Nephron (organoid): Measurements from ENCODE around the gene FNDC5.

Experiments
- H3K27ac Mint-ChIP-seq, 3 experiments: 2 replicates each; pipeline ENCODE4 v1.8.0; 2020; ENCODE audit warnings: mixed read lengths in 3 of 3, mild to moderate bottlenecking in 2 of 3, moderate library complexity in 1 of 3
- H3K27me3 Mint-ChIP-seq: 2 replicates; pipeline ENCODE4 v1.8.0; 2021; ENCODE audit warnings: low read depth, mild to moderate bottlenecking, moderate library complexity, mixed read lengths
- H3K36me3 Mint-ChIP-seq: 2 replicates; pipeline ENCODE4 v1.8.0; 2020; ENCODE audit warnings: low read depth, mixed read lengths
- H3K4me1 Mint-ChIP-seq: 2 replicates; pipeline ENCODE4 v1.8.0; 2020; ENCODE audit warnings: mixed read lengths
- H3K4me3 Mint-ChIP-seq, 3 experiments: 2 replicates each; pipeline ENCODE4 v1.8.0; 2020; ENCODE audit warnings: mild to moderate bottlenecking in 3 of 3, mixed read lengths in 3 of 3, moderate library complexity in 2 of 3
- H3K9me3 Mint-ChIP-seq: 2 replicates; pipeline ENCODE4 v1.8.0; 2020; ENCODE audit warnings: mixed read lengths
- TF ChIP-seq, protein P1 (sequence below), 3 experiments: fragments of 200-600 bp; sonication (generic); IDR thresholded peaks; one replicate each; pipeline ENCODE4 v1.5.0; 2021; ENCODE audit warnings: antibody characterized with exemption in 3 of 3; ENCODE audit not compliant: unreplicated experiment in 3 of 3

FNDC5 gene

DNA sequence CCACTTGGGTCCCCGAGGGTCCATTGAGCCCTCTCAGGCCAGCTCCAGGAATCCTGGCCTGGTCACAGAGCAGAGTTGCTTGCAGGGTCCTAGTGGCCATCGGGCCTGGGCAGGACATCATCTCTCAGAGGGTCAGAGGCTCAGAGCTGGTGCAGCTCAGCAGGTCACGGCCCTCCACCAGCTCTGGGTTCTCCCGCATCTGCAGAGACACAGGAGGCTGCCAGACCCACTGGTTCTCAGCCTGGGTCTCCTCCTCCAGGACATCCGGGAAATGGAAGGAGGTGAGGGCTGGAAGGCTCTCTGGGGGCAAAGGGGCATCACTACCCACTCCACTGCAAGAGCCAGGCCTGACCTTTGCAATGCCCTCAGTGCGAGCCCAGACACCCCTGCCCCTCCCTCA is 24.0 kb upstream of the FNDC5 start:
- peaks cover 14% of the 10 kb centered on the region for H3K4me1 Mint-ChIP-seq
- no peaks in the 10 kb centered on the region for H3K9me3 Mint-ChIP-seq
- peak overlapping the region in 1 of 3 experiments; percentile 82 for H3K27ac Mint-ChIP-seq
- no peak overlapping the region for H3K4me3 Mint-ChIP-seq
- TF ChIP-seq, protein P1, sequence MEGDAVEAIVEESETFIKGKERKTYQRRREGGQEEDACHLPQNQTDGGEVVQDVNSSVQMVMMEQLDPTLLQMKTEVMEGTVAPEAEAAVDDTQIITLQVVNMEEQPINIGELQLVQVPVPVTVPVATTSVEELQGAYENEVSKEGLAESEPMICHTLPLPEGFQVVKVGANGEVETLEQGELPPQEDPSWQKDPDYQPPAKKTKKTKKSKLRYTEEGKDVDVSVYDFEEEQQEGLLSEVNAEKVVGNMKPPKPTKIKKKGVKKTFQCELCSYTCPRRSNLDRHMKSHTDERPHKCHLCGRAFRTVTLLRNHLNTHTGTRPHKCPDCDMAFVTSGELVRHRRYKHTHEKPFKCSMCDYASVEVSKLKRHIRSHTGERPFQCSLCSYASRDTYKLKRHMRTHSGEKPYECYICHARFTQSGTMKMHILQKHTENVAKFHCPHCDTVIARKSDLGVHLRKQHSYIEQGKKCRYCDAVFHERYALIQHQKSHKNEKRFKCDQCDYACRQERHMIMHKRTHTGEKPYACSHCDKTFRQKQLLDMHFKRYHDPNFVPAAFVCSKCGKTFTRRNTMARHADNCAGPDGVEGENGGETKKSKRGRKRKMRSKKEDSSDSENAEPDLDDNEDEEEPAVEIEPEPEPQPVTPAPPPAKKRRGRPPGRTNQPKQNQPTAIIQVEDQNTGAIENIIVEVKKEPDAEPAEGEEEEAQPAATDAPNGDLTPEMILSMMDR (IDR thresholded peaks at IDR 0.05; ENCODE audit: unreplicated experiment in 3 of 3), result no peak
- H3K27me3 Mint-ChIP-seq, result peaks cover 61% of the 10 kb centered on the region
- H3K36me3 Mint-ChIP-seq, result no peaks in the 10 kb centered on the region

DNA sequence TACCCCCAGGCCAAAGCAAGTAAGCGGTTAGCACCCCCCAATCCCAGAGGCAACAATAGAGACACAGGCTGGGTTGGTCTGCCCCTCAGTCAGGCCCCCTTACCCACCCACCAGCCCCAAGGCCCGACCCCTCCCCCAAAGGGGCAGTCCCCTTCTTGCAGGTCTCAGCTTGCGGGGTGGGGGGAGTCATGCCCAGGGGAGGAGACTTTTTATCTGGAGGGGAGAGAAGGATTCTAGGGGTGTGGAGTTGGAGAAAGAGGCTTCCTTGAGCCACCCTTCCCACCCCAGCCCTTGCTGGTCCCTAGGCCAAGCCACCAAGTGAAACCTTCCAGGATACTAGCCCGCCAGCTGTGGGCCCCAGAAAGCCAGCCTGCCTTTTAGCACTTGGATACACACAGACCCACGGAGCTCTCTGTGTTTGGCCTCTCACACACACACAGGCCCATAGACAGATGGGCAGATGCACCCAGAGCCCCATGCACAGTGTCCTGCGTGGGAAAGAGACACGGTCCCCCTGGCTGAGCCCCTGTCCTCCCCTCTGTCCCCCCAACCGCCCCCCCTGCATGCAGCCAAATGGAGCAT is 23.4 kb upstream of the FNDC5 start:
- Mint-ChIP-seq H3K27me3 (peaks cover 61% of the 10 kb centered on the region), H3K4me1 (peaks cover 14% of the 10 kb centered on the region), H3K36me3 (no peaks in the 10 kb centered on the region), H3K27ac (peak overlapping the region; percentile 82 to 93 (median 88)), H3K9me3 (no peaks in the 10 kb centered on the region), H3K4me3 (peak overlapping the region; percentile 83 to 85 (median 84))
- TF ChIP-seq, protein P1 (IDR thresholded peaks at IDR 0.05; ENCODE audit: unreplicated experiment in 3 of 3), result no peak

DNA sequence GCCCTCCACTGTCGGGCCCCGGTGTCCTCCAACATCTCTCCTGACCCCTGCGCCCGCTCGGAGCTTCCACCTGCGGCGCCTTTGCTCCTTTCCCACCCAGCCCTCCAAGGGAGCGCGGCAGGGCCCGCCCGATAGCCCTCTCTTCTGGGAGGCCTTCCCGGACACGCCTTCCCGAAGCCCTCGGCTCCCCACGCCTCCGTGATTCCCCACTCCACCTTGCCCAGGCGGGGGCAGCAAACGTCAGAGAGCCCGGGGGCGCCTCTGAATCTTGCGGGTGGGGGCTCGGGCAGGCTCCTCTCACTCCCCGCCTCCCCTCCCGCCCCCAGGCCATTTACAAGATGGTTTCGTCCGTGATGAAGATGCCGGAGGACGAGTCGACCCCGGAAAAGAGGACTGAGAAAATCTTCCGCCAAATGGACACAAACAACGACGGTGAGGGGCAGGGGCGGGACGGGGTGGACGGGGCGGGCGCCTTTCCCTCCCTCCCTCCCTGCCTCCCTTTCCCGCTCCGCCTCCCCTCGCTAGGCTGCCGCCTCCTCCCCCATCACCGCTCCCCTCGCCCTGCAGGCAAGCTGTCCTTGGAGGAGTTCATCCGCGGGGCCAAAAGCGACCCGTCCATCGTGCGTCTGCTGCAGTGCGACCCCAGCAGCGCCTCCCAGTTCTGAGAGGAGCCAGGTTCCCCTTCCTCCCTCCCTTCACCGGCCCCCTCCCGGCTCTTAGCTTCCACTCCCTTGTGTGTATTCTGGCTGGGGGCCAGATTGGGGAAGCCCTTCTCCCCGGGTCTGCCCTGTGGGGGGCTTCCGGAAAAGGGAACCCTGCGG is 22.7 kb upstream of the FNDC5 start:
- Mint-ChIP-seq H3K4me1 (peaks cover 14% of the 10 kb centered on the region), H3K36me3 (no peaks in the 10 kb centered on the region), H3K27me3 (peaks cover 62% of the 10 kb centered on the region), H3K27ac (peak overlapping the region; percentile 82 to 93 (median 88)), H3K9me3 (no peaks in the 10 kb centered on the region), H3K4me3 (peak overlapping the region; percentile 83 to 85 (median 84))
- TF ChIP-seq, protein P1 (IDR thresholded peaks at IDR 0.05; ENCODE audit: unreplicated experiment in 3 of 3), result peak; percentile 25 to 60 (median 39)

DNA sequence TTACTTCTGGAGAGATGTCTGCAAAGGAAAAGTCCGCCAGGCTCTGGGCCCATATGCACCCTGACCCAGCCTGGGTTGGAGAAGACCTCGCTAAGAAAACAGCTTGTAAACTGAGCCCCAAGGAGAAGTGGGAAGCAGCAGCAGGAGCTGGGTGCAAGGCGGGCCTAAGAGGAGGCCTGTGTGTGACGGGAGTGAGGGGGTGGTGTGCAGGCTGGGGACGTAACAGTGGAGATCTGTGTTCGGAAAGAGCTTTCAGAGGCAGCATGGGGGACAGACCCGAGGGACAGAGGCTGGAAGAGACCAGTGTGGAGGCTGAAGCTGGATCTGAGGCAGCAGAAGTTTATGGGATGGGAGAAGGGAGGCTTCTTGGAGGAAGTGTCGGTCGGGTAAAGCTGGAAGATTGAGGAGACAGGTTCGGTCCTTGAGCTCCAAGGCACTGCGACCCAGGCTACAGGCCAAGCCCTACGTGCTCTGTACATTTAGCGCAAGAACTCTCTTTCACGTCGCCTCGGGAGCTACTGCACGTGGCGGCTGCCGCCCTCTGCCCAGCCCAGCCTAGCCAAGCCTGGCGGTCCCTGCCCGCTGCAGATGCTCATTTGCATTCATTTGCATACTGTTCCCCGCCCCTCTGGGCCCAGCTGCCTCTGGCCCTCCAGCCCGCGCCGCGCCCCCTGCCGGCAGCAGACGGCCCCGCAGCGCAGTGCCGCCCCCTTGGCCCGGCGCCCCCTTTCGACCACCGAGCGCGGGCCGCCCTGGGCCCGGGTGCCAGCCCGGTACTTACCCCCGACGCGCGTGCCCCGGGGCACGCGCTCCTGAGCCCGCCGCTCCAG is 21.9 kb upstream of the FNDC5 start:
- no peaks in the 10 kb centered on the region for H3K9me3 Mint-ChIP-seq
- H3K4me1 Mint-ChIP-seq, result peaks cover 14% of the 10 kb centered on the region
- TF ChIP-seq, protein P1 (IDR thresholded peaks at IDR 0.05; ENCODE audit: unreplicated experiment in 3 of 3), result peak; percentile 78 to 90 (median 79)
- H3K4me3 Mint-ChIP-seq, result peak overlapping the region; percentile 84 to 86 (median 85)
- peak overlapping the region; percentile 11 to 44 (median 43) for H3K27ac Mint-ChIP-seq
- peaks cover 62% of the 10 kb centered on the region for H3K27me3 Mint-ChIP-seq
- no peaks in the 10 kb centered on the region for H3K36me3 Mint-ChIP-seq

DNA sequence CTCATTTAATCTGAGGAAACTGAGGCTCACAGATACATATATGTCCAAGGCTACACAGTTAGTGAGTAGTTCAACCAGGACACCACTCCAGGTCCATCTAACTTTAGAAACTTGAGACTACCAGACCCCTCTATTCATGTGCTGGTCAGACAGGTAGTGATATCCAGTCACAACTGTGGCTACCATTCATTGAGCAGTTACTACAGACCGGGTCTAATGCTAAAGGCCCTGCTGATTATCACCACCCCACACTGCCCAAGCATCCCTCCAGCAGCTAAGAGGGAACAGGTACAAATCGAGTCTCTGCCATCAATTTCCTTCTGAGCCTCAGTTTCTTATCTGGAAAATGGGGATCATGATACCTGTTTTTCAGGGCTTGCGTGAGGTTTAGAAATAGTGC is 20.9 kb upstream of the FNDC5 start:
- TF ChIP-seq, protein P1 (IDR thresholded peaks at IDR 0.05; ENCODE audit: unreplicated experiment in 3 of 3), result no peak
- peak overlapping the region in 1 of 3 experiments; percentile 11 for H3K27ac Mint-ChIP-seq
- no peaks in the 10 kb centered on the region for H3K9me3 Mint-ChIP-seq
- peak overlapping the region; percentile 81 to 86 (median 83) for H3K4me3 Mint-ChIP-seq
- H3K27me3 Mint-ChIP-seq, result peaks cover 66% of the 10 kb centered on the region
- peaks cover 14% of the 10 kb centered on the region for H3K4me1 Mint-ChIP-seq
- no peaks in the 10 kb centered on the region for H3K36me3 Mint-ChIP-seq
